Nephron (organoid): ENCODE data around the gene FBXO28.

Experiments used
- H3K27ac Mint-ChIP-seq, 3 experiments: 2 replicates each; pipeline ENCODE4 v1.8.0; 2020; ENCODE audit warnings: mixed read lengths in 3 of 3, mild to moderate bottlenecking in 2 of 3, moderate library complexity in 1 of 3
- H3K27me3 Mint-ChIP-seq: 2 replicates; pipeline ENCODE4 v1.8.0; 2021; ENCODE audit warnings: low read depth, mild to moderate bottlenecking, moderate library complexity, mixed read lengths
- H3K36me3 Mint-ChIP-seq: 2 replicates; pipeline ENCODE4 v1.8.0; 2020; ENCODE audit warnings: low read depth, mixed read lengths
- H3K4me1 Mint-ChIP-seq: 2 replicates; pipeline ENCODE4 v1.8.0; 2020; ENCODE audit warnings: mixed read lengths
- H3K4me3 Mint-ChIP-seq, 3 experiments: 2 replicates each; pipeline ENCODE4 v1.8.0; 2020; ENCODE audit warnings: mild to moderate bottlenecking in 3 of 3, mixed read lengths in 3 of 3, moderate library complexity in 2 of 3
- H3K9me3 Mint-ChIP-seq: 2 replicates; pipeline ENCODE4 v1.8.0; 2020; ENCODE audit warnings: mixed read lengths
- CTCF ChIP-seq, 3 experiments: fragments of 200-600 bp; sonication (generic); IDR thresholded peaks; one replicate each; pipeline ENCODE4 v1.5.0; 2021; ENCODE audit warnings: antibody characterized with exemption in 3 of 3; ENCODE audit not compliant: unreplicated experiment in 3 of 3

Gene FBXO28

GRCh38 chr1:224113545-224113917, 380 bp upstream of the FBXO28 start:
- peaks cover 8% of the 10 kb centered on the region for H3K27me3 Mint-ChIP-seq
- peak overlapping the region; percentile 88 to 92 (median 91) for H3K4me3 Mint-ChIP-seq
- no peak for TF ChIP-seq CTCF (IDR thresholded peaks at IDR 0.05; ENCODE audit: unreplicated experiment in 3 of 3)
- peak overlapping the region; percentile 48 to 91 (median 85) for H3K27ac Mint-ChIP-seq
- H3K9me3 Mint-ChIP-seq = no peaks in the 10 kb centered on the region
- H3K4me1 Mint-ChIP-seq = peaks cover 24% of the 10 kb centered on the region
- no peaks in the 10 kb centered on the region for H3K36me3 Mint-ChIP-seq

DNA sequence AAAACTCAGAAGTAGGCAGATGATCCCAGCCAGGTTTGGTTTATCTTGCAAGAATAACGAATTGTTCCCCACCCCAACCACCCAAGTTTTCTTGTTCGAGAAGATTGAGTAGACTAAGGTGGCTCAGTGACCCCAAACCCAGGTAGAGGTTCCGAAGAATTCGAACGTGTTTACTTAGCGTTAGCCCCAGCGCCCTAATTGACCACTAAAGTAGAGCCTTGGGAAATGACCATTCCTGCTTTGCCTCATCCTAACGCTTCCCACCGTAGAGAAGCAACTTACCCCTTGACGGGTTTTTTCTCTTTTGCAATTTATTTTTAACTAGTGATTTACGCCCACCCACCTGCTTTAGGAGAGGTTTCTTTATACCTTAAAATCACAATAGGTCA, 870 bp downstream of the FBXO28 start:
- no peaks in the 10 kb centered on the region for H3K9me3 Mint-ChIP-seq
- peak overlapping the region; percentile 79 to 91 (median 91) for H3K27ac Mint-ChIP-seq
- H3K27me3 Mint-ChIP-seq = no peaks in the 10 kb centered on the region
- H3K4me3 Mint-ChIP-seq = peak overlapping the region; percentile 88 to 92 (median 91)
- TF ChIP-seq CTCF (IDR thresholded peaks at IDR 0.05; ENCODE audit: unreplicated experiment in 3 of 3) = no peak
- H3K4me1 Mint-ChIP-seq = peaks cover 24% of the 10 kb centered on the region
- H3K36me3 Mint-ChIP-seq = peaks cover 6% of the 10 kb centered on the region

- no peaks in the 10 kb centered on the region for H3K9me3 Mint-ChIP-seq
- H3K36me3 Mint-ChIP-seq = peaks cover 12% of the 10 kb centered on the region
- H3K4me1 Mint-ChIP-seq = peaks cover 24% of the 10 kb centered on the region
- H3K27ac Mint-ChIP-seq = peak overlapping the region; percentile 24 to 44 (median 25)
- H3K4me3 Mint-ChIP-seq = peak overlapping the region; percentile 79 to 80 (median 80)
- H3K27me3 Mint-ChIP-seq = no peaks in the 10 kb centered on the region
- TF ChIP-seq CTCF (IDR thresholded peaks at IDR 0.05; ENCODE audit: unreplicated experiment in 3 of 3) = peak; percentile 49 to 59 (median 53)
These were observed 2.2 kb downstream of the FBXO28 start for GRCh38 chr1:224116131-224116530.

GRCh38 chr1:224118688-224119087, 4.8 kb downstream of the FBXO28 start:
- no peaks in the 10 kb centered on the region for H3K9me3 Mint-ChIP-seq
- H3K4me3 Mint-ChIP-seq = no peak overlapping the region
- H3K4me1 Mint-ChIP-seq = peaks cover 21% of the 10 kb centered on the region
- no peaks in the 10 kb centered on the region for H3K27me3 Mint-ChIP-seq
- H3K36me3 Mint-ChIP-seq = peaks cover 12% of the 10 kb centered on the region
- no peak overlapping the region for H3K27ac Mint-ChIP-seq
- no peak for TF ChIP-seq CTCF (IDR thresholded peaks at IDR 0.05; ENCODE audit: unreplicated experiment in 3 of 3)

- no peaks in the 10 kb centered on the region for H3K4me1 Mint-ChIP-seq
- no peak for TF ChIP-seq CTCF (IDR thresholded peaks at IDR 0.05; ENCODE audit: unreplicated experiment in 3 of 3)
- peaks cover 21% of the 10 kb centered on the region for H3K36me3 Mint-ChIP-seq
- no peak overlapping the region for H3K27ac Mint-ChIP-seq
- H3K4me3 Mint-ChIP-seq = no peak overlapping the region
- H3K9me3 Mint-ChIP-seq = no peaks in the 10 kb centered on the region
- no peaks in the 10 kb centered on the region for H3K27me3 Mint-ChIP-seq
These were observed 9.2 kb downstream of the FBXO28 start for GRCh38 chr1:224123136-224123535.

GRCh38 chr1:224124220-224124619, 10.3 kb downstream of the FBXO28 start:
- H3K4me3 Mint-ChIP-seq = no peak overlapping the region
- no peaks in the 10 kb centered on the region for H3K27me3 Mint-ChIP-seq
- H3K27ac Mint-ChIP-seq = no peak overlapping the region
- TF ChIP-seq CTCF (IDR thresholded peaks at IDR 0.05; ENCODE audit: unreplicated experiment in 3 of 3) = no peak
- H3K36me3 Mint-ChIP-seq = peaks cover 23% of the 10 kb centered on the region
- no peaks in the 10 kb centered on the region for H3K9me3 Mint-ChIP-seq
- H3K4me1 Mint-ChIP-seq = no peaks in the 10 kb centered on the region
